ENCODE results near the gene RNASE13.
A peak's percentile ranks its signal among the peaks of the same experiment; 100 is the strongest.

Gene RNASE13

DNA sequence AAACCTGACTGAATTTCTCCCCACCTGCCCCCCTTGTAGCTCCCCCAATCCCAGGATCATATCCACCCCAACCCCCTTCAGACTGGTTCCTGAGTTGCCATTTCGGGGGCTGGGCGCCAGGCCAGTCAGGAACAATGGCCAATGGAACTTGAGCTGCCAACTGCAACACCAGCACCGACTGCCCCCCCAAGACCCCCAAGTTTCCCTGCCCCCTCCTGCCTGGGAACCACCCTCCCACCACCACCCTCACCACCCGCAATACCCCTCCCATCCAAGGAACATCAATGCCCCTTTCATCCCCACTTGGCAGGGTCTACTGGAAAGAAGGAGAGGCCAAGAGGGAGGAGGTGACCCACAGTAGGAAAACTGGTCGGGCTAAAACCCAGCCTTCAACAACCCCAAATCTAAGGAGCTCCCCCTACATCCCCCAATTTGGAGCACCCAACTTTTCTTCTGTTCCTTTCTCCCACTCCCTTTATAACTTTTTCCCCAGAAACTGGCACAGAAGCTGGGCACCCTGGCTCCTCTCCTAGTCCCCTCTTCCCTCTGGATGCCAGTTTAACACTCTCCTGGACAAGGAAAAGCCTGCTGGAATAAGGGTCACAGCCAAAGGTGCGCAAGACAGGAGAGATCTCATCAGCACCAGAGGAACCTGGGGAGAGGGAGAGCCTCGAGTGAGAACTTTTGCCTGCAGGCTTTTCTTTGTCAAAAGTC, 8.2 kb downstream of the RNASE13 start:
- peaks cover 35% of the 10 kb centered on the region for H3K4me1 ChIP-seq (ENCODE audit: control insufficient read depth, insufficient read depth, low read length)
- H3K36me3 ChIP-seq (ENCODE audit: control insufficient read depth, insufficient read depth, low read length), result no peaks in the 10 kb centered on the region; the same call in 1 of the 2 replicates
- no peak overlapping the region for H3K27ac ChIP-seq (ENCODE audit: low read depth, low read length)
- peak overlapping the region; percentile 11 for H3K9ac ChIP-seq (ENCODE audit: low read length)
- H3K27me3 ChIP-seq (ENCODE audit: control insufficient read depth, insufficient read depth, low read length), result peaks cover 32% of the 10 kb centered on the region
- H3K9me3 ChIP-seq (ENCODE audit: control insufficient read depth, insufficient read depth, low read depth, low read length), result no peaks in the 10 kb centered on the region
- H3K4me3 ChIP-seq (ENCODE audit: low read depth, low read length), result peak overlapping the region; percentile 54

GRCh38 chr14:21025371-21026273, 9.0 kb downstream of the RNASE13 start:
- Histone ChIP-seq H3K9me3 (ENCODE audit: control insufficient read depth, insufficient read depth, low read depth, low read length) (no peaks in the 10 kb centered on the region), H3K4me1 (ENCODE audit: control insufficient read depth, insufficient read depth, low read length) (peaks cover 35% of the 10 kb centered on the region), H3K36me3 (ENCODE audit: control insufficient read depth, insufficient read depth, low read length) (no peaks in the 10 kb centered on the region; the same call in 1 of the 2 replicates), H3K27me3 (ENCODE audit: control insufficient read depth, insufficient read depth, low read length) (peaks cover 32% of the 10 kb centered on the region), H3K4me3 (ENCODE audit: low read depth, low read length) (peak overlapping the region; percentile 89), H3K9ac (ENCODE audit: low read length) (peak overlapping the region; percentile 78), H3K27ac (ENCODE audit: low read depth, low read length) (peak overlapping the region; percentile 60; the same call in 1 of the 2 replicates)

- peak within 1 kb of the TSS; percentile 85 for H3K9ac ChIP-seq (ENCODE audit: low read length)
- no peaks in the 10 kb centered on the region; the same call in 1 of the 2 replicates for H3K36me3 ChIP-seq (ENCODE audit: control insufficient read depth, insufficient read depth, low read length)
- peaks cover 35% of the 10 kb centered on the region for H3K4me1 ChIP-seq (ENCODE audit: control insufficient read depth, insufficient read depth, low read length)
- H3K27ac ChIP-seq (ENCODE audit: low read depth, low read length), result peak within 1 kb of the TSS; percentile 60; the same call in 1 of the 2 replicates
- no peaks in the 10 kb centered on the region for H3K9me3 ChIP-seq (ENCODE audit: control insufficient read depth, insufficient read depth, low read depth, low read length)
- peaks cover 32% of the 10 kb centered on the region for H3K27me3 ChIP-seq (ENCODE audit: control insufficient read depth, insufficient read depth, low read length)
- H3K4me3 ChIP-seq (ENCODE audit: low read depth, low read length), result peak within 1 kb of the TSS; percentile 93
These were observed 9.8 kb downstream of the RNASE13 start, which contains the start of gene NDRG2 for GRCh38 chr14:21024585-21025370. Gene NDRG2 (minus strand): TSS chr14:21025061. CDS start chr14:21023315, 1,746 bp downstream.

DNA sequence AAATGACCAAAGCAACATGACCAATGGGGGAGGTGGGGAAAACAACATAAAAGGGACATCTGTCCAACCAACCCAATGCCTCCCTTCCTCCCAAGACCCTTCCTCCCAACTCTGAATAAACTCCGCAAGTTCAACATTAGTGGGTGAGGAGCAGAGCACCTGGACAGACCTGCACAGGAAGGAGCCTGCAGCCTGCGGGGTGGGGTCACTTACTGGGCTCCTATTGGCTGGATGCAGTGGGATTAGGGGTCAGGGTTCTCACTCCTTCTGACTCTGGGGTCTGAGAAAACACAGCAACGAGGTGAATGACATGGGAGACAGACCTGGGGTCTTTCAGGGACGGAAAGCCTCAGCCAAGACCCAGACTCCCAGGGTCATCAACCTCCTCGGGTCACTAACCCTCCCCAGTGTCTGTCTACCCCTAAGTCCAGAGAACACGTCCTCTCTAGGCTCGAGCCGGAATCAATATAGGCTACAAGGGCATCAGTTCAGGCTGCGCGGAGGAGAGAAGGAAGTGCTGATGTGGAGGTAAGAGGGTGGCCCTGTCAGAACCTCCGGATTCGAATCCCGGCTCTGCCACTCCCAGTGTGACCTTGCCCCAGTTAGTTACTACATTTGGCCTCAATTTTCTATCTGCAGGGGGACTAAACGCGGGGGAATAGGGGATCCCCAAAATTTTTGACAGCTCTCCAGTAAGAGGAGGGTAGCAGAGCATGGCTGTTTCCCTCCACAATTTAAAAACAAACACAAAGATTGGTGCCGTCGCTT, 10.6 kb downstream of the RNASE13 start:
- H3K27me3 ChIP-seq (ENCODE audit: control insufficient read depth, insufficient read depth, low read length), result peaks cover 32% of the 10 kb centered on the region
- H3K36me3 ChIP-seq (ENCODE audit: control insufficient read depth, insufficient read depth, low read length), result no peaks in the 10 kb centered on the region; the same call in 1 of the 2 replicates
- H3K9me3 ChIP-seq (ENCODE audit: control insufficient read depth, insufficient read depth, low read depth, low read length), result no peaks in the 10 kb centered on the region
- peak overlapping the region; percentile 85 for H3K9ac ChIP-seq (ENCODE audit: low read length)
- H3K27ac ChIP-seq (ENCODE audit: low read depth, low read length), result no peak overlapping the region; the same call in 1 of the 2 replicates
- peaks cover 35% of the 10 kb centered on the region for H3K4me1 ChIP-seq (ENCODE audit: control insufficient read depth, insufficient read depth, low read length)
- H3K4me3 ChIP-seq (ENCODE audit: low read depth, low read length), result peak overlapping the region; percentile 93

- no peak overlapping the region for H3K9ac ChIP-seq (ENCODE audit: low read length)
These were observed 11.4 kb downstream of the RNASE13 start for GRCh38 chr14:21023174-21023573.

GRCh38 chr14:21022686-21023085, 11.9 kb downstream of the RNASE13 start:
- Histone ChIP-seq H3K27me3 (ENCODE audit: control insufficient read depth, insufficient read depth, low read length) (peaks cover 32% of the 10 kb centered on the region), H3K4me1 (ENCODE audit: control insufficient read depth, insufficient read depth, low read length) (peaks cover 35% of the 10 kb centered on the region), H3K9ac (ENCODE audit: low read length) (no peak overlapping the region), H3K27ac (ENCODE audit: low read depth, low read length) (no peak overlapping the region), H3K4me3 (ENCODE audit: low read depth, low read length) (no peak overlapping the region), H3K9me3 (ENCODE audit: control insufficient read depth, insufficient read depth, low read depth, low read length) (no peaks in the 10 kb centered on the region), H3K36me3 (ENCODE audit: control insufficient read depth, insufficient read depth, low read length) (peaks cover 3% of the 10 kb centered on the region)

More at GRCh38 chr14:21023174-21023573, 11.4 kb downstream of the RNASE13 start:
- H3K4me3 ChIP-seq (ENCODE audit: low read depth, low read length), result 0 out of 2 replicates have a peak overlapping the region, but pooled peaks have one; percentile 93
- H3K36me3 ChIP-seq (ENCODE audit: control insufficient read depth, insufficient read depth, low read length), result no peaks in the 10 kb centered on the region; the same call in 1 of the 2 replicates
- peaks cover 32% of the 10 kb centered on the region for H3K27me3 ChIP-seq (ENCODE audit: control insufficient read depth, insufficient read depth, low read length)
- H3K27ac ChIP-seq (ENCODE audit: low read depth, low read length), result no peak overlapping the region
- H3K4me1 ChIP-seq (ENCODE audit: control insufficient read depth, insufficient read depth, low read length), result peaks cover 35% of the 10 kb centered on the region
- no peaks in the 10 kb centered on the region for H3K9me3 ChIP-seq (ENCODE audit: control insufficient read depth, insufficient read depth, low read depth, low read length)

DNA sequence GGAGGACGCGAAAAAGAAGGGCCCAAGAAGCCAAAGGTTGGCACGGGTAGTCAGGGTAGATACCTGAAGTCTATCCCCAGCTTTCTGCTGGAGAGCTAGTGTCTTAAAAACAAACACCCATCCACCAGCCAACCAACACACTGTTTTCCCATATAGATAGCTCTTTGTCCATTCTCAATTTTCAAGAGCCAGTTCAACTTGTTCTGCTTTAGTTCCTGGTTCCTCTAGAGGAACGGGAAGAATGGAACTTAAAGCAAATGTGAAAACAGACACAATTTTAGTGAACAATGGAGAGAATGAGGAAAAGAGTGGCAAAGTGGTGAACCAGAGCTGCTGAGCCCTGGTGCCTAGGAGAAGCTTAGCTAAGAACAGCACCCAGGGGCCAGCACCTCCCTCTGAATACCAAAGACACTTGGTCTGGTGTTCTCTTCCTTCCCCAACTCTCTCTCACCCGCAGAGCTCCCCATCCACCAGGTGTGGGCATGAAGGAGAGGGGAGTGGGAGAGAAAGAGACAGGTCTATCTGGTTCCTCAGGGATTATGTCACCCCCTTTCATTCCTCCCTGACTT, 13.5 kb downstream of the RNASE13 start:
- Histone ChIP-seq H3K9me3 (ENCODE audit: control insufficient read depth, insufficient read depth, low read depth, low read length) (no peaks in the 10 kb centered on the region), H3K27ac (ENCODE audit: low read depth, low read length) (no peak overlapping the region), H3K36me3 (ENCODE audit: control insufficient read depth, insufficient read depth, low read length) (peaks cover 6% of the 10 kb centered on the region), H3K4me3 (ENCODE audit: low read depth, low read length) (no peak overlapping the region), H3K27me3 (ENCODE audit: control insufficient read depth, insufficient read depth, low read length) (peaks cover 32% of the 10 kb centered on the region), H3K4me1 (ENCODE audit: control insufficient read depth, insufficient read depth, low read length) (peaks cover 22% of the 10 kb centered on the region), H3K9ac (ENCODE audit: low read length) (no peak overlapping the region)

GRCh38 chr14:21019366-21019765, 15.2 kb downstream of the RNASE13 start:
- H3K9ac ChIP-seq (ENCODE audit: low read length), result no peak overlapping the region
- peaks cover 6% of the 10 kb centered on the region for H3K36me3 ChIP-seq (ENCODE audit: control insufficient read depth, insufficient read depth, low read length)
- H3K4me1 ChIP-seq (ENCODE audit: control insufficient read depth, insufficient read depth, low read length), result peaks cover 20% of the 10 kb centered on the region
- no peaks in the 10 kb centered on the region for H3K9me3 ChIP-seq (ENCODE audit: control insufficient read depth, insufficient read depth, low read depth, low read length)
- no peak overlapping the region for H3K4me3 ChIP-seq (ENCODE audit: low read depth, low read length)
- no peak overlapping the region for H3K27ac ChIP-seq (ENCODE audit: low read depth, low read length)
- peaks cover 28% of the 10 kb centered on the region for H3K27me3 ChIP-seq (ENCODE audit: control insufficient read depth, insufficient read depth, low read length)

- H3K4me1 ChIP-seq (ENCODE audit: control insufficient read depth, insufficient read depth, low read length), result peaks cover 14% of the 10 kb centered on the region
- no peak overlapping the region for H3K9ac ChIP-seq (ENCODE audit: low read length)
- no peak overlapping the region for H3K4me3 ChIP-seq (ENCODE audit: low read depth, low read length)
- peaks cover 6% of the 10 kb centered on the region for H3K36me3 ChIP-seq (ENCODE audit: control insufficient read depth, insufficient read depth, low read length)
- no peaks in the 10 kb centered on the region for H3K9me3 ChIP-seq (ENCODE audit: control insufficient read depth, insufficient read depth, low read depth, low read length)
- H3K27ac ChIP-seq (ENCODE audit: low read depth, low read length), result no peak overlapping the region
- H3K27me3 ChIP-seq (ENCODE audit: control insufficient read depth, insufficient read depth, low read length), result peaks cover 22% of the 10 kb centered on the region
These were observed 15.8 kb downstream of the RNASE13 start for GRCh38 chr14:21018781-21019180.
